ENCODE data around the gene PLAGL1.
"Not testable (repeated sequence)": the region's sequence is repeated elsewhere in the genome, so short reads cannot be mapped to it uniquely, and the experiment has no call there.

GRCh38 chr6:144044989-144045388 lies 36.9 kb upstream of the PLAGL1 start:
- not testable (repeated sequence) for TF ChIP-seq SUZ12 (IDR thresholded peaks at IDR 0.05; ENCODE audit: low read length); POLR2A (IDR thresholded peaks at IDR 0.05; ENCODE audit: control extremely low read depth in 1 of 2, low read depth in 2 of 2, low read length in 2 of 2)
